Esophagus muscularis mucosa (tissue), 4 donors: ENCODE data around the gene GALNT2. TPM values are rescaled to one million over a fixed set of nuclear protein-coding genes. Genes with fewer than 3 reads are reported as not detected.
A peak's percentile ranks its signal among the peaks of the same experiment; 100 is the strongest.

Source experiments
- DNase-seq: peaks from one replicate; pipeline ENCODE4 v3.0.0-alpha.2; 2017; ENCODE audit errors: extremely low spot score
- H3K27ac ChIP-seq, 4 donors: fragments of 200-600 bp; sonication (generic); replicated peaks in 1 of 4; 1 replicate in 3 of 4; 2 replicates in 1 of 4; pipeline ENCODE4 v1.5.1; 2016 to 2019; ENCODE audit warnings: mild to moderate bottlenecking in 1 of 4
- H3K27me3 ChIP-seq, 4 donors: fragments of 200-600 bp; sonication (generic); one replicate each; pipeline versions ENCODE4 v1.5.1 to v1.6.0; 2016 to 2019
- H3K36me3 ChIP-seq, 4 donors: fragments of 200-600 bp; sonication (generic); one replicate each; pipeline ENCODE4 v1.5.1; 2016 to 2019
- H3K4me1 ChIP-seq, 4 donors: fragments of 200-600 bp; sonication (generic); one replicate each; pipeline ENCODE4 v1.5.1; 2016 to 2019
- H3K4me3 ChIP-seq, 4 donors: fragments of 200-600 bp; sonication (generic); 1 replicate in 2 of 4; 2 replicates in 2 of 4; pipeline ENCODE4 v1.5.1; 2016 to 2019; ENCODE audit warnings: mild to moderate bottlenecking in 4 of 4, moderate library complexity in 1 of 4
- H3K9me3 ChIP-seq, 4 donors: fragments of 200-600 bp; sonication (generic); 1 replicate in 3 of 4; 2 replicates in 1 of 4; pipeline ENCODE4 v1.5.1; 2016 to 2019
- EP300 ChIP-seq: sonication (generic); formaldehyde crosslinking; IDR thresholded peaks from one replicate; pipeline ENCODE4 v1.6.1; 2017; ENCODE audit warnings: antibody characterized with exemption
- POLR2A ChIP-seq: fragments of 450-650 bp; IDR thresholded peaks from one replicate; pipeline ENCODE4 v1.6.1; 2017; ENCODE audit warnings: antibody characterized with exemption, moderate library complexity, mild to moderate bottlenecking, low read depth
- POLR2AphosphoS5 ChIP-seq, 2 donors: sonication (generic); formaldehyde crosslinking; IDR thresholded peaks; one replicate each; pipeline ENCODE4 v1.6.1; 2017; ENCODE audit warnings: antibody characterized with exemption in 2 of 2
- WGBS: methylation state at CpG from one replicate; pipeline ENCODE4 v1.1.5; 2018; 5-methylcytosine and 5-hydroxymethylcytosine counted together
- intact Hi-C: fragments of 100-400 bp; cut with DNase I; formaldehyde crosslinking; loops from one replicate; pipeline ENCODE4 v1.15.1; 2023
- total RNA-seq, 4 donors: library from RNA; depleted of rRNA; stranded (reverse); fragments of >200 nt; gene quantifications; one replicate each; pipeline versions ENCODE4 v1.1.0 to v1.2.1, GENCODE V29; 2016
- TF ChIP-seq, protein P1 (sequence below), 3 experiments: fragments of 200-600 bp in 2 of 3; fragments of 450-650 bp in 1 of 3; sonication (generic) in 2 of 3; IDR thresholded peaks; one replicate each; pipeline ENCODE4 v1.5.1; 2017 to 2019; ENCODE audit warnings: antibody characterized with exemption in 3 of 3, mild to moderate bottlenecking in 2 of 3, moderate library complexity in 1 of 3

GALNT2 gene
- total RNA-seq, 4 donors from 2014 or later = 89.6 to 145 (median 129) TPM

GRCh38 chr1:230113593-230114236 lies 46.7 kb downstream of the GALNT2 start:
- Histone ChIP-seq H3K36me3 (peaks cover 0 to 9% (median 3%) of the 10 kb centered on the region in 4 donors), H3K4me1 (peaks cover 5 to 63% (median 61%) of the 10 kb centered on the region in 4 donors), H3K27ac (peak overlapping the region; percentile 36 to 58 (median 46)), H3K9me3 (no peaks in the 10 kb centered on the region), H3K27me3 (no peaks in the 10 kb centered on the region), H3K4me3 (peak overlapping the region in 1 of 4 donors; percentile 2)
- no peak for TF ChIP-seq POLR2A
- peak in 1 of 2 donors; percentile 59 for TF ChIP-seq POLR2AphosphoS5 (IDR thresholded peaks at IDR 0.05)
- TF ChIP-seq EP300 = no peak
- WGBS = 73% methylated on average over 17 of the region's 17 CpGs
- intact Hi-C loops = no loop called here
- DNase-seq = no peak

DNA sequence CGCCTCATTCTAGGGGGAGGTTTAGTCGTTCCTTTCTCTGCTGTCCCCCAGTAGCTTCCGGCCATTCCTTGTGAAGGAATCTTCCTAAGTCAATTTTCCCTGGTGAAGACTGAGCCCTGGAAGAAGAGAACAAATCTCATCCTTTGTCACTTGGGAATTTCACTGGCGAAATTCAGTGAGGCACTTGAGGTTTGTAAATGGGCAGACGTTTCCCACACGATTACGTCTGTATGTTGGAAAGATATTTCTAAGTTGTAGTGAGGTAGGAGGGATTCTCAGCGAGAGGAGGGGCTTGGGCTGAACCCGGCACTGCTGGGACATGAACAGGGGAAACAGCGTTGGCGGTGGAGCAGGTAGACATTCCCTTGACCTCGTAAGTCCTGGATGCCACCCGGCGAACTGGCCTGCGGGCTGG lies 47.2 kb downstream of the GALNT2 start:
- Histone ChIP-seq H3K36me3 (peaks cover 0 to 9% (median 3%) of the 10 kb centered on the region in 4 donors), H3K27me3 (no peaks in the 10 kb centered on the region), H3K4me3 (peak overlapping the region in 1 of 4 donors; percentile 2), H3K9me3 (no peaks in the 10 kb centered on the region), H3K4me1 (peaks cover 5 to 63% (median 56%) of the 10 kb centered on the region in 4 donors), H3K27ac (peak overlapping the region; percentile 32 to 58 (median 42))
- no peak for DNase-seq
- intact Hi-C loops = no loop called here
- WGBS = 89% methylated on average over 15 of the region's 15 CpGs
- TF ChIP-seq EP300 (no peak), POLR2AphosphoS5 (IDR thresholded peaks at IDR 0.05) (no peak), POLR2A (no peak)
- TF ChIP-seq, protein P1, sequence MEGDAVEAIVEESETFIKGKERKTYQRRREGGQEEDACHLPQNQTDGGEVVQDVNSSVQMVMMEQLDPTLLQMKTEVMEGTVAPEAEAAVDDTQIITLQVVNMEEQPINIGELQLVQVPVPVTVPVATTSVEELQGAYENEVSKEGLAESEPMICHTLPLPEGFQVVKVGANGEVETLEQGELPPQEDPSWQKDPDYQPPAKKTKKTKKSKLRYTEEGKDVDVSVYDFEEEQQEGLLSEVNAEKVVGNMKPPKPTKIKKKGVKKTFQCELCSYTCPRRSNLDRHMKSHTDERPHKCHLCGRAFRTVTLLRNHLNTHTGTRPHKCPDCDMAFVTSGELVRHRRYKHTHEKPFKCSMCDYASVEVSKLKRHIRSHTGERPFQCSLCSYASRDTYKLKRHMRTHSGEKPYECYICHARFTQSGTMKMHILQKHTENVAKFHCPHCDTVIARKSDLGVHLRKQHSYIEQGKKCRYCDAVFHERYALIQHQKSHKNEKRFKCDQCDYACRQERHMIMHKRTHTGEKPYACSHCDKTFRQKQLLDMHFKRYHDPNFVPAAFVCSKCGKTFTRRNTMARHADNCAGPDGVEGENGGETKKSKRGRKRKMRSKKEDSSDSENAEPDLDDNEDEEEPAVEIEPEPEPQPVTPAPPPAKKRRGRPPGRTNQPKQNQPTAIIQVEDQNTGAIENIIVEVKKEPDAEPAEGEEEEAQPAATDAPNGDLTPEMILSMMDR (IDR thresholded peaks at IDR 0.05) = no peak

DNA sequence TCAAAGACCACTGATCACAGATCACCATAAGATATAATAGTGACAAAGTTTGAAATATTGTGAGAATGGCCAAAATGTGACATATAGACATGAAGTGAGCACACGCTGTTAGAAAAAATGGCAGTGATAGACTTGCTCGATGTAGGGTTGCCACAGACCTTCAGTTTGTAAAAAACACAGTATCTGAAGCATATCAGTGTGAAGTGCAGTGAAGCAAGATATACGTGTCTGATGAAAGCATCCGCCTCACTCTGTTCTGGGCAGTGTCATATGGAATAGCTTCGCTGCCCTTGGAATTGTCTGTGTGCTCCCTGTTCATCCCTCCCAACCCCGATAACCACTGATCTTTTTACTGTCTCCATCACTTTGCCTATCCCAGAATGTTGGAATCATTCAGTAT lies 50.7 kb downstream of the GALNT2 start:
- no peaks in the 10 kb centered on the region for H3K27me3 ChIP-seq
- TF ChIP-seq POLR2AphosphoS5 (IDR thresholded peaks at IDR 0.05) (no peak), EP300 (no peak), POLR2A (no peak)
- TF ChIP-seq, protein P1 (IDR thresholded peaks at IDR 0.05) = no peak
- no peaks in the 10 kb centered on the region for H3K9me3 ChIP-seq
- intact Hi-C loops = no loop called here
- WGBS = 96% methylated on average over 6 of the region's 6 CpGs
- peaks cover 11 to 57% (median 45%) of the 10 kb centered on the region in 4 donors for H3K4me1 ChIP-seq
- no peak overlapping the region for H3K27ac ChIP-seq
- no peak overlapping the region for H3K4me3 ChIP-seq
- peaks cover 0 to 17% (median 8%) of the 10 kb centered on the region in 4 donors for H3K36me3 ChIP-seq
- no peak for DNase-seq

- Histone ChIP-seq H3K36me3 (peaks cover 0 to 14% (median 5%) of the 10 kb centered on the region in 4 donors), H3K4me1 (peaks cover 10 to 56% (median 39%) of the 10 kb centered on the region in 4 donors), H3K4me3 (no peak overlapping the region), H3K27ac (no peak overlapping the region), H3K9me3 (no peaks in the 10 kb centered on the region), H3K27me3 (no peaks in the 10 kb centered on the region)
- intact Hi-C loops = no loop called here
- DNase-seq = no peak
- WGBS = 88% methylated on average over 6 of the region's 6 CpGs
- TF ChIP-seq, protein P1 (IDR thresholded peaks at IDR 0.05) = no peak
- no peak for TF ChIP-seq POLR2A
- no peak for TF ChIP-seq POLR2AphosphoS5 (IDR thresholded peaks at IDR 0.05)
- no peak for TF ChIP-seq EP300
Measured at GRCh38 chr1:230119340-230119739, 52.3 kb downstream of the GALNT2 start.

- H3K4me3 ChIP-seq = no peak overlapping the region
- H3K27me3 ChIP-seq = no peaks in the 10 kb centered on the region
- TF ChIP-seq, protein P1 (IDR thresholded peaks at IDR 0.05) = no peak
- TF ChIP-seq POLR2A = no peak
- TF ChIP-seq EP300 = no peak
- peak in 1 of 2 donors; percentile 13 for TF ChIP-seq POLR2AphosphoS5 (IDR thresholded peaks at IDR 0.05)
- peaks cover 20 to 64% (median 46%) of the 10 kb centered on the region in 4 donors for H3K4me1 ChIP-seq
- intact Hi-C loops = no loop called here
- H3K9me3 ChIP-seq = no peaks in the 10 kb centered on the region
- H3K27ac ChIP-seq = no peak overlapping the region
- peaks cover 0 to 13% (median 4%) of the 10 kb centered on the region in 4 donors for H3K36me3 ChIP-seq
- WGBS = 95% methylated on average over 8 of the region's 14 CpGs
- DNase-seq = no peak
Measured at GRCh38 chr1:230120289-230120920, 53.4 kb downstream of the GALNT2 start.
